Measurements from ENCODE around the gene MUC13. TPM values are rescaled to one million over a fixed set of nuclear protein-coding genes. Genes with fewer than 3 reads are reported as not detected.

The MUC13 gene
- total RNA-seq, 1 donor = not detected

- no peak for DNase-seq (ENCODE audit: insufficient read length, low spot score, missing footprints)
- no peak for TF ChIP-seq CTCF (IDR thresholded peaks at IDR 0.05; ENCODE audit: extremely low read depth, low read depth, low read length)
- Histone ChIP-seq H3K79me2 (ENCODE audit: insufficient read depth, low read length) (no peaks in the 10 kb centered on the region), H3K36me3 (ENCODE audit: insufficient read depth, low read length) (peaks cover 74% of the 10 kb centered on the region), H3K9me3 (ENCODE audit: low read depth, low read length) (no peaks in the 10 kb centered on the region), H3K4me1 (ENCODE audit: insufficient read depth, low read length) (peaks cover 2% of the 10 kb centered on the region), H4K20me1 (ENCODE audit: insufficient read depth, low read length) (peaks cover 6% of the 10 kb centered on the region), H2AFZ (ENCODE audit: low read length) (no peak overlapping the region), H3K4me3 (ENCODE audit: insufficient read depth, low read length) (no peak overlapping the region), H3K27me3 (ENCODE audit: insufficient read depth, low read length) (no peaks in the 10 kb centered on the region), H3K4me2 (ENCODE audit: insufficient read depth, low read length) (no peak overlapping the region), H3K27ac (ENCODE audit: low read depth, low read length) (no peak overlapping the region)
Observed at GRCh38 chr3:124969963-124970722, 35.6 kb upstream of the MUC13 start.

GRCh38 chr3:124969190-124969589 is 34.6 kb upstream of the MUC13 start:
- Histone ChIP-seq H3K79me2 (ENCODE audit: insufficient read depth, low read length) (no peaks in the 10 kb centered on the region), H3K36me3 (ENCODE audit: insufficient read depth, low read length) (peaks cover 64% of the 10 kb centered on the region), H3K4me3 (ENCODE audit: insufficient read depth, low read length) (no peak overlapping the region), H3K27me3 (ENCODE audit: insufficient read depth, low read length) (no peaks in the 10 kb centered on the region), H4K20me1 (ENCODE audit: insufficient read depth, low read length) (peaks cover 10% of the 10 kb centered on the region), H2AFZ (ENCODE audit: low read length) (no peak overlapping the region), H3K4me2 (ENCODE audit: insufficient read depth, low read length) (no peak overlapping the region), H3K4me1 (ENCODE audit: insufficient read depth, low read length) (peaks cover 7% of the 10 kb centered on the region), H3K9me3 (ENCODE audit: low read depth, low read length) (no peaks in the 10 kb centered on the region), H3K27ac (ENCODE audit: low read depth, low read length) (no peak overlapping the region)
- no peak for TF ChIP-seq CTCF (IDR thresholded peaks at IDR 0.05; ENCODE audit: extremely low read depth, low read depth, low read length)
- no peak for DNase-seq (ENCODE audit: insufficient read length, low spot score, missing footprints)

DNA sequence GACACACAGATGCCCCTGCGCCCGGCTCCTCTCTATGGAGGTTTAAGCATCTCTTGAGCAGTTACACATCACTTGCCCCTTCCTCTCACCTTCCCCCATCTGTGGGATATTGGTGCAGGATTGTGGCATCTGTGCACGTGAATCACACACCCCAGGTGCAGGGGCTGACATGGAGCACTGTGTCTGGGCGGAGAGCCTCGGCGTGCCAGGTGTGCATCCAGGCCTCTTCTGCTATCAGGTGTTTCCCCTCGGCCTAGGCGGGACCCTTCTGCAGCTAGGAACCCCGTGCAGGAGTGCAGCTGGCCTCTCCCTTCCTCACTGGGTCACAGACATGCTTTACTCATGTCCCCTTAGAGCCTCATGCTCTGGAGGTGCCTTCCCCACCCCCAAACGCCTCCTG is 33.4 kb upstream of the MUC13 start:
- TF ChIP-seq CTCF (IDR thresholded peaks at IDR 0.05; ENCODE audit: extremely low read depth, low read depth, low read length) = no peak
- H3K27me3 ChIP-seq (ENCODE audit: insufficient read depth, low read length) = no peaks in the 10 kb centered on the region
- peaks cover 52% of the 10 kb centered on the region for H3K36me3 ChIP-seq (ENCODE audit: insufficient read depth, low read length)
- no peak overlapping the region for H2AFZ ChIP-seq (ENCODE audit: low read length)
- no peaks in the 10 kb centered on the region for H3K79me2 ChIP-seq (ENCODE audit: insufficient read depth, low read length)
- peaks cover 10% of the 10 kb centered on the region for H4K20me1 ChIP-seq (ENCODE audit: insufficient read depth, low read length)
- no peak overlapping the region for H3K4me3 ChIP-seq (ENCODE audit: insufficient read depth, low read length)
- DNase-seq (ENCODE audit: insufficient read length, low spot score, missing footprints) = peak; percentile 34
- no peak overlapping the region for H3K27ac ChIP-seq (ENCODE audit: low read depth, low read length)
- no peak overlapping the region for H3K4me2 ChIP-seq (ENCODE audit: insufficient read depth, low read length)
- H3K4me1 ChIP-seq (ENCODE audit: insufficient read depth, low read length) = peaks cover 7% of the 10 kb centered on the region
- no peaks in the 10 kb centered on the region for H3K9me3 ChIP-seq (ENCODE audit: low read depth, low read length)

DNA sequence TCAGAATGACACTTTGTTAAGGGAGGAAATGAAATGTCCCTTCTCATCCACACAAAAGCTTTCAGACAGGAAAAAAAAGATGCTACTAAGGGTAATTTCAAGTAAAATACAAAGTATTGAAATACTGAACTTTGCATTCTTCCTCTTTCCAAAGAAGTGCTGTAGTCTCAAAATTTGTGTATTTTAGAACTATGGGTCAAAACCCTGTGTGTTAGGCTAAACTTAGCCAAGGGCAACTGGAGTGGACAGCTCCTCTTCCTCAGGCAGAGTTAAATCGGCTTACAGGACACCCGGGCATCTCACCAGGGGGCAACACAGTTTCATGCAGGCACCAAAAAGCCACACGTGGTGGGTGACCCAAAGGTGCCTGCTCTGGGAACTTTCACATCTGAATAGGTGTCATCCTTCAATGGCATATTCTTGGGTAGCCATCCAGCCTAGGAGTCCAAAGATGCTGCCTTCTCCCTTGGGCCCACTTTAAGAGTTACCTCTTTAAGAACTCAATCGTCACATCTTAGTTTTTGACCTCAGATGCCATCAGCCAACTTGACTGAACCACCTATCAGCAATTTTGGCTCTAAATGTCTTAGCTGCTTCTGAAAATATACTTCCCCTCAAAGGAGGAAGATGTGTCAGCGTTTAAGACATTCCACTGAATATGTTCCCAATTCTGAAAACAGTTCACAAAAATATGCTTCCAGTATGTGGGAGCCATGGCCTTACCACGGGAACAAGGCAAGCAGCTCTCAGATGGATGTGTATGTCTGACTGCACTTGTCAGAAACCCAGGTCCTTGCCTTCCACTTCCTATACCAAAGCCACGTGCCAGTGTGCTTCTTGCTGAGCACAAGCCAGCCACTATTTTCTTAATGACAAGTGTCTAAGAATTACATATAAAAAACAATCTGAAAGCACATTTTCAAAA is 32.2 kb upstream of the MUC13 start:
- no peak overlapping the region for H2AFZ ChIP-seq (ENCODE audit: low read length)
- TF ChIP-seq CTCF (IDR thresholded peaks at IDR 0.05; ENCODE audit: extremely low read depth, low read depth, low read length) = no peak
- no peak overlapping the region for H3K27ac ChIP-seq (ENCODE audit: low read depth, low read length)
- no peak overlapping the region for H3K4me3 ChIP-seq (ENCODE audit: insufficient read depth, low read length)
- H3K36me3 ChIP-seq (ENCODE audit: insufficient read depth, low read length) = peaks cover 40% of the 10 kb centered on the region
- H3K4me2 ChIP-seq (ENCODE audit: insufficient read depth, low read length) = no peak overlapping the region
- H3K9me3 ChIP-seq (ENCODE audit: low read depth, low read length) = no peaks in the 10 kb centered on the region
- peaks cover 11% of the 10 kb centered on the region for H3K4me1 ChIP-seq (ENCODE audit: insufficient read depth, low read length)
- peaks cover 10% of the 10 kb centered on the region for H4K20me1 ChIP-seq (ENCODE audit: insufficient read depth, low read length)
- no peaks in the 10 kb centered on the region for H3K27me3 ChIP-seq (ENCODE audit: insufficient read depth, low read length)
- DNase-seq (ENCODE audit: insufficient read length, low spot score, missing footprints) = peak; percentile 19
- no peaks in the 10 kb centered on the region for H3K79me2 ChIP-seq (ENCODE audit: insufficient read depth, low read length)
